Germinal center (tissue), 1 donor: ENCODE measurements around the gene C5.
A peak's percentile ranks its signal among the peaks of the same experiment; 100 is the strongest.
"Not testable (repeated sequence)": the region's sequence is repeated elsewhere in the genome, so short reads cannot be mapped to it uniquely, and the experiment has no call there.

Source experiments
- DNase-seq: peaks from one replicate; pipeline ENCODE4 v3.0.0; 2012; ENCODE audit warnings: mixed read lengths, low spot score

Gene C5

GRCh38 chr9:121050128-121050988, at the start of gene C5:
Gene C5 (minus strand): TSS chr9:121050275. CDS start chr9:121050246, 29 bp downstream.
- DNase-seq = no peak

- DNase-seq = peak; percentile 61
Measured at GRCh38 chr9:121098567-121099198, 48.6 kb upstream of the C5 start.

GRCh38 chr9:121095057-121095456, 45.0 kb upstream of the C5 start:
- no peak for DNase-seq

DNA sequence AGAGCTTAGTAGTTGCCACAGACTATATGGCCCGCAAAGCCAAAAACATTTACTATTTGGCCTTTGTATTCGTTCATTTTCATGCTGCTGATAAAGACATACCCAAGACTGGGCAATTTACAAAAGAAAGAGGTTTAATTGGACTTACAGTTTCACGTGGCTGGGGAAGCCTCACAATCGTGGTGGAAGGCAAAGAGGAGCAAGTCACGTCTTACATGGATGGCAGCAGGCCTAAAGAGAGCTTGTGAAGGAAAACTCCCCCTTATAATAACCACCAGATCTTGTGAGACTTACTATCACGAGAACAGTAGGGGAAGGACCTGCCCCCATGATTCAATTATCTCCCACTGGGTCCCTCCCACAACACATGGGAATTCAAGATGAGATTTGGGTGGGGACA, 40.7 kb upstream of the C5 start:
- not testable (repeated sequence) for DNase-seq

DNA sequence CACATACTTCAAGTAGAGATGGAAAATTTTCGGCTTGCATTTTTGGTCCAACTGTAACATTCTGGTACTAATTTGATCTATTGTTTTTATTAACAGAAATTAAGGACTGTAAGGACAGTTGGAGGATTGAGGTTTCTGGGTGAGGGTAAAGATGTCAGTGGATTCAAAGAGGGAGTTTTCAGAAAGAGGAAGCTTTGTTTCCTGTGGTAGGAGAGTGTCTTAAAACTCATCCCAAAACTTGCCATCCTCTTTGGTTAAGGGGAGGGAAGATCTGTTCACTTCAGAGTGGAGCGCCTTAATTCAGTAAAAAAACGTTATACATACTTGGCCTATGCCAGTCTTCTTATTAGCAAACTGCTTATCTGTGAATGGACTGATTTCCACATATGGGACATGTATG, 38.5 kb upstream of the C5 start:
- DNase-seq = no peak

GRCh38 chr9:121085661-121086060, 35.6 kb upstream of the C5 start:
- DNase-seq = no peak

GRCh38 chr9:121082075-121082474, 32.0 kb upstream of the C5 start:
- DNase-seq = no peak

- peak; percentile 34 for DNase-seq
Measured at GRCh38 chr9:121075251-121076036, 25.4 kb upstream of the C5 start.

DNA sequence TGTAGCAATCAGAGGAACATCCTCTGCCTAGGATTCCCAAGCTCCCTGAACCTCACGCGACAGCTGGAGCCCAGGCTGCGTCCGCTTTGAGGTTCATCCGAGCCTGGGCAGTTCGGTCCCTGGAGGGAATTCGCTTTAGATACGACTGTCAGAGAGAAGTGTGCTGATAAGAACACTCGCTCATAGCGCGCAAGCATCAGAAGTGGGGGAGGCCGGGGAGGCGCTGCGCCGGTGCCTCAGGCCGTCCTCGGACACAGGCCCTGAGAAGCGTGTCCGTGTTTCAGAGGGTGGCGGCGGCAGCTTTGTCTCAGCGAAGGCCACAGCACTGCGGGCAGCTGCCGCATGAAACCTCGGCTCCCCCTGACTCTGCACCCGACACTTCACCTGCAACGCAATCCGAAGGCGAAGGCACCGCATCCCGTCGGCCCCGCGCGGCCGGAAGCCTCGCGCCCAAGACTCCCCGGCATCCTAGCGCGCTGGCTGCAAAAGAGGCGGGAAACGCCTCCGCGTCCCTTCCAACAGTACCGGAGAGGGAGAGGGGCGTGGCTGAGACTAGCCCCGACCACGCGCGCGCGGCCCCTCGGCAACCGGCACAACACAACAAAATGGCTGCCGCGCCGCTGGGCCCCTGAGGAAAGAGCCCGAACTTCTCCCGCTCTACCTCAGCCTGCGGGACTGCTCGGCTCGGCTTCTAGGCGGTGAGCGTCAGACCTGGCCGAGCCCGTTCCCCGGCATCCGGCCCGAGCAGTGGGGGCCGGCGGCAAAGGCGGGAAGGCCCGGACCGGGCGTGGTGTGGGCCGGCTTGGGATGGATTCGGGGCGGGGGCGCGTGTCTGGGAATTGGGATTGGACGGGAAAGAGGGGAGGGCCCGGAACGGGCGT, 24.5 kb upstream of the C5 start, which contains the start of gene CNTRL:
TSS of gene CNTRL (plus strand) at position 586 of the 881 bp plus-strand sequence. CDS start 13,372 bp downstream, outside the sequence.
- DNase-seq = peak; percentile 78

DNA sequence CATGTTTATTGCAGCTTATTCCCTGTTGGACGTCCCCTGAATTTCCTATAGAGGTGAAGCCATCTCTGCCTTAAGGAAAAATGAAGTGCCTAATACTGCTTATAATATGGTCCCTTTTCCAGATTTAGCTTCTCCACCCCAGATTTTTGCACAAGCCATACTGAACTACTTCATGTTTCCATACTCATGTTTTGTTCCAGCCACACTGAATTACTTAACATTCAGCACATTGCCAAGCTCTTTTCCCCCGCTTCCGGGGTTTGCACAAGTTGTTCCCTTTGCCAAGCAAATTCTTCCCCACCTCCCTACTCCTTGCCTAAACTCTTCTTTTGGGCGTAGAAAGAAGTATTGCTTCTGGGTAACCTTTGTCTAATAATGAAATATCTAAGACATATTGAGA, 23.0 kb upstream of the C5 start:
- peak; percentile 12 for DNase-seq

- DNase-seq = peak; percentile 76
Measured at GRCh38 chr9:121071756-121072421, 21.8 kb upstream of the C5 start.

- no peak for DNase-seq
Measured at GRCh38 chr9:121071370-121071755, 21.3 kb upstream of the C5 start.

GRCh38 chr9:121069396-121069795, 19.3 kb upstream of the C5 start:
- no peak for DNase-seq

GRCh38 chr9:121067640-121068039, 17.6 kb upstream of the C5 start:
- no peak for DNase-seq

DNA sequence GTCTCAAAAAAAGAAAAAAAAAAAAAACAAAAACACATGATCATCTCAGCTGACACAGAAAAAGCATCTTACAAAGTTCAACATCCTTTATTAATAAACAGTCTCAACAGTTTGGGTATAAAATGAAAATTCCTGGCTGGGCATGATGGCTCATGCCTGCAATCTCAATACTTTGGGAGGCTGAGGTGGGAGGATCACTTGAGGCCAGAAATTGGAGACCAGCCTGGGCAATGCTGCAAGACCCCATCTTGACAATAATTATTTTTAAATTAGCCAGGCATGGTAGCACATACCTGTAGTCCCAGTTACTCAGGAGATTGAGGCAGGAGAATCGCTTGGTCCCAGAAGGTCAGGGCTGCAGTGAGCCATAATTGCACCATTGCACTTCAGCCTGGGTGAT, 16.8 kb upstream of the C5 start:
- no peak for DNase-seq

GRCh38 chr9:121059998-121060636, 10.0 kb upstream of the C5 start:
- peak; percentile 63 for DNase-seq

DNA sequence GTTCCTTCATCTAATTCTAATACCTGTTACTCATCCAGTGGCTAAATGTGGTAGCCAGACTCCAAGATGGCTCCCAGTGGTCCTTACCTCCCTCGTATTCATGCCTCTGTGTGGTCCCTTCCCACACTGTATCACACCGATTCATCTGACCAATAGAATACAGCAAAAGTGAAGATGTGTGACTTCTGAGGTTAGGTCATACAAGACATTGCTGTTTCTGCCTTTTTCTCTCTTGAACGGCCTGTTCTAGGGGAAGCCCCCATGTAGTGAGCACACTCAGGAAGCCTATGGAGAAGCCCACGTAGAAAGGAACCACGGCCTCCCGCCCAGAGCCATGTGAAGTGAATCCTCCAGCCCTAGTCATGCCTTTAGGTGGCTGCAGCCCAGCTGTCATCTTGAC, 9.4 kb upstream of the C5 start:
- DNase-seq = no peak

- DNase-seq = no peak
Measured at GRCh38 chr9:121057821-121058220, 7.7 kb upstream of the C5 start.

GRCh38 chr9:121055642-121056143, 5.6 kb upstream of the C5 start:
- DNase-seq = peak; percentile 41

- no peak for DNase-seq
Measured at GRCh38 chr9:121053544-121053943, 3.5 kb upstream of the C5 start.
